OCI-LY7 (cell line): ENCODE results near the gene CERS6.

Experiments used
- EZH2phosphoT487 ChIP-seq: fragments of 200-600 bp; sonication (generic); IDR thresholded peaks from 2 replicates; pipeline ENCODE4 v1.6.1; 2018; ENCODE audit warnings: low read depth, borderline replicate concordance, mild to moderate bottlenecking, mixed run types, antibody characterized with exemption, low read length, moderate library complexity, mixed read lengths
- TF ChIP-seq, protein P1 (sequence below): fragments of 200-600 bp; sonication (generic); conservative IDR thresholded peaks from 2 replicates; pipeline ENCODE4 v1.5.1; 2014; ENCODE audit warnings: mild to moderate bottlenecking, antibody characterized with exemption, low read length, moderate library complexity, mixed read lengths

DNA sequence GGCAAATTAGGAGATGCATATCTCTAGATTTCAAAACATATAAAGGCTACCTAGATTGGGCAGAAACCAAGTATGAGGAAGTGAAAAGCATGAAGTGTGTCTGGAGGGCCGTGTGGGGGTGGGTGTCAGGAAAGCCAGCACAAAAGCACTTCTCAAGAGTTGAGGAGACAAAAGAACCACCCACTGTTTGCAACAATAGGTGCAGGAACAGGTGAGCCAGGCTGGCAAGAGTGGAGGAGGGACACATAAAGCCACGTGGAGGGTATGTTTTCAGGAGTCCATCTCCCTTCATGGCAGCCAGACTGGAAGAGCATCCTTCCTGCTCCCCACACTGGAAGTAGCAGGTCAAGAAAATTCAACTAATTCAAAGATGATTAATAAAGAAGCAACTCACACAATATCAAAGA is 96.4 kb downstream of the CERS6 start:
- TF ChIP-seq, protein P1, sequence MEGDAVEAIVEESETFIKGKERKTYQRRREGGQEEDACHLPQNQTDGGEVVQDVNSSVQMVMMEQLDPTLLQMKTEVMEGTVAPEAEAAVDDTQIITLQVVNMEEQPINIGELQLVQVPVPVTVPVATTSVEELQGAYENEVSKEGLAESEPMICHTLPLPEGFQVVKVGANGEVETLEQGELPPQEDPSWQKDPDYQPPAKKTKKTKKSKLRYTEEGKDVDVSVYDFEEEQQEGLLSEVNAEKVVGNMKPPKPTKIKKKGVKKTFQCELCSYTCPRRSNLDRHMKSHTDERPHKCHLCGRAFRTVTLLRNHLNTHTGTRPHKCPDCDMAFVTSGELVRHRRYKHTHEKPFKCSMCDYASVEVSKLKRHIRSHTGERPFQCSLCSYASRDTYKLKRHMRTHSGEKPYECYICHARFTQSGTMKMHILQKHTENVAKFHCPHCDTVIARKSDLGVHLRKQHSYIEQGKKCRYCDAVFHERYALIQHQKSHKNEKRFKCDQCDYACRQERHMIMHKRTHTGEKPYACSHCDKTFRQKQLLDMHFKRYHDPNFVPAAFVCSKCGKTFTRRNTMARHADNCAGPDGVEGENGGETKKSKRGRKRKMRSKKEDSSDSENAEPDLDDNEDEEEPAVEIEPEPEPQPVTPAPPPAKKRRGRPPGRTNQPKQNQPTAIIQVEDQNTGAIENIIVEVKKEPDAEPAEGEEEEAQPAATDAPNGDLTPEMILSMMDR: no peak
- TF ChIP-seq EZH2phosphoT487: no peak
